ENCODE data around the gene JMJD7.

JMJD7 gene

DNA sequence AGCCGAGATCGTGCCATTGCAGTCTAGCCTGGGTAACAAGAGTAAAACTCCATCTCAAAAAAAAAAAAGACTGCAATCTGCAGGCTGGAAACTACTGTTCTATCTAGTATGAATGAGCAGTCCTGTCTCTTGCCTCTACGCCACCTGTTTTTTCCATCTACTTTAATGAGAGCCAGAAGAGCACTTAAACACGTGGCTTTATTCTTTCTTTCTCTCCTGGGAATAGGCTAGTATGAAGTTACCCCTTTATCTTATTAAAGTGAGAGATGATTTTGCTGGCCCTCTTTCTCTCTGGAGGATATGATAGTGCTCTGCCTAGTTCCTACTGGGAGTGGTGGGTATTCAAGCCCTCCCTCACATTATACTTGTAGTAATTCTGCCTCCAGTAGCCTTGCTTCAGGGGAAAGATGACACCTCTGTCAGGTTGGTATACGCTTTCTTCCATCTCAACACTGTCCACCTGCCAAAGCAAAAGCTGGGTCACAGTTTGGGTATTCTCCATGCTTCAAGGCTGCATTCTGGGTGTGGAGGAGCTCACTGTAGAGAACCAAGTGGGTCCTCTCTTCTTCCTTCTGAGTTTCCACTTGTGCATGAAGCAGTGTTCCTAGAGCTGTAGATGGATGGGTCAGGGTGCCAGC lies 35.8 kb upstream of the JMJD7 start:
- no peak for DNase-seq (ENCODE audit: insufficient read length, low spot score)
- TF ChIP-seq POLR2A (IDR thresholded peaks at IDR 0.05; ENCODE audit: low read depth, low read length), result no peak
- no peak for FAIRE-seq

- no peak for TF ChIP-seq POLR2A (IDR thresholded peaks at IDR 0.05; ENCODE audit: low read depth, low read length)
- FAIRE-seq (no peak), DNase-seq (ENCODE audit: insufficient read length, low spot score) (no peak)
Observed at GRCh38 chr15:41794081-41794480, 33.8 kb upstream of the JMJD7 start.

DNA sequence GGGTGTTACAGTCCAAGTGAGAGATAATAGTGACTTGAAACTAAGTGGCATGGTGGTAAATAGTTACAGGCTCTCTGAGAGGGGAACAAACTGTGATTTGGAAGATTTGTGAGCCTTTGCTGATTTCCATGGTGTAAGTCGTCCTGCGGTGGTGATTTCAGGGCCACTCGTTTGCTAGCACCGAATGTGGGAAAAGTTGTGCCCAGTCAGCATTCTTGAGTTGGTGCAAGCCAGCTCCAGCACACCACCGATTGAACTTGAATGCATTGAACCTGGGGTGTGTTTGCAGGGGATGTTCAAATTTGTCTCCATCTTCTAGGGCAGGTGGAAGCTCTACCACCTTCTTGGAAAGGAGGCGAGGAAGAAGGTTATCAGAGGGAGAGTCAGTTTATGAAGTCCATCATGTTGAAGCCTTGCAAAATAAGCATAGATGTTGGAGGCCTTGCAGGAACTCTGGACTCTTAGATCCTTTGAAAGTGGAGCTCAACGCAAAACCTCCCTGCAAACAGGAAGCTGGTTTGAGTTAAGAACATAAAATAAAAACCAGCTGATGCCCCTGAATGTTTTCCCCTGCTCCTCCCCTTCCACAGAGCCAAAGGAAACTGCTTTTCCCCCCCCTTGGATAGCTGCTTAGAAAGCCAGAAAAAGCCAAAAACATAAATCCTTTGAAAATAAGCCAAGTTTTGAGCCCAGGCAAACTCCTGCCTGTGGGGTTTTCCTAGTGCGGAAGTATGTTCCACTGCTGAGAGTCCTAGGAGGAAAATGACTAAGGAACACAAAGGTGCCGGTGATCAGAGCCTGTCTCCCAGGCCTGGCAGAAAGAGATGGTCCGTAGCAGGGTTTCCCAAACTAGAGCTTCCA lies 31.7 kb upstream of the JMJD7 start:
- DNase-seq (ENCODE audit: insufficient read length, low spot score) (no peak), FAIRE-seq (no peak)
- TF ChIP-seq POLR2A (IDR thresholded peaks at IDR 0.05; ENCODE audit: low read depth, low read length), result no peak

DNA sequence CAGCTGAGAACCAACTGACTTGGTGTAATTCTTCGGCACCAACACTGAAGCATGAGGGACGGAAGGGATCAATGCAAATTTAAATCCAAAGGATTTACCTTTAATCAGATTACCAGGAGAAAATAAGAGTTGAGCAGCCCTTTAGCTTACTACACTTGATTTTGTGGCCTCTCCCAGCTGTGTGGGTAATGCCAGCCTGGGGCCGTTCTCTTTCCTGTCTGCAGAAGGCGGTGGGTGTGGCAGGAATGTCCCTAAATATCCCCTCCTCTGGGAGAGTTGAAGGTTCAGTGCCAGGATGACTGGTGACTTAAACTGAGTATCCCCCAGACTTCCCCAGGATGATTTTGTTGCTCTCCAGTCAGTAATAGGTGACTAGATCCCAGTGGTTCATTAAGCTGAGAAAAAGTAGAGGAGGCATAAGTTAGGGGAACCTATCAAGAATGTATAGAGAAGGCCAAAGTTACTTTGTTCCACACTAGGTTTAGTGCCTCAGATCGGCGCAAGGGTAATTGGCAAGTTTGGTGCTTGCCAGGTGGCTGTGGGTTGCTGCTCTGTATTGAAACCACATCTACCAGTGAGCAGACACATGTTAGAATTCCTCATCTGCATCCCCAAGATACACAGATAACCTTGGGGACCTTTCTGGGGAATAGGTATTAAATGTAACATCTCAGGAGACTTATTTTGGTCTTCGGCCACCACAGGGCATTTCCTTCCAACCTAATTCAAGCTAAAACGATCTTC lies 30.5 kb upstream of the JMJD7 start:
- DNase-seq (ENCODE audit: insufficient read length, low spot score) (no peak), FAIRE-seq (no peak)
- no peak for TF ChIP-seq POLR2A (IDR thresholded peaks at IDR 0.05; ENCODE audit: low read depth, low read length)

- TF ChIP-seq POLR2A (IDR thresholded peaks at IDR 0.05; ENCODE audit: low read depth, low read length), result no peak
- DNase-seq (ENCODE audit: insufficient read length, low spot score) (peak; percentile 26), FAIRE-seq (no peak)
Observed at GRCh38 chr15:41798607-41799487, 29.0 kb upstream of the JMJD7 start.

- TF ChIP-seq POLR2A (IDR thresholded peaks at IDR 0.05; ENCODE audit: low read depth, low read length), result no peak
- no peak for FAIRE-seq
Observed at GRCh38 chr15:41799488-41799805, 28.4 kb upstream of the JMJD7 start.

GRCh38 chr15:41801185-41801584 lies 26.7 kb upstream of the JMJD7 start:
- DNase-seq (ENCODE audit: insufficient read length, low spot score), result no peak
- no peak for TF ChIP-seq POLR2A (IDR thresholded peaks at IDR 0.05; ENCODE audit: low read depth, low read length)
- no peak for FAIRE-seq

More at GRCh38 chr15:41799488-41799805, 28.4 kb upstream of the JMJD7 start:
- DNase-seq (ENCODE audit: insufficient read length, low spot score), result no peak

DNA sequence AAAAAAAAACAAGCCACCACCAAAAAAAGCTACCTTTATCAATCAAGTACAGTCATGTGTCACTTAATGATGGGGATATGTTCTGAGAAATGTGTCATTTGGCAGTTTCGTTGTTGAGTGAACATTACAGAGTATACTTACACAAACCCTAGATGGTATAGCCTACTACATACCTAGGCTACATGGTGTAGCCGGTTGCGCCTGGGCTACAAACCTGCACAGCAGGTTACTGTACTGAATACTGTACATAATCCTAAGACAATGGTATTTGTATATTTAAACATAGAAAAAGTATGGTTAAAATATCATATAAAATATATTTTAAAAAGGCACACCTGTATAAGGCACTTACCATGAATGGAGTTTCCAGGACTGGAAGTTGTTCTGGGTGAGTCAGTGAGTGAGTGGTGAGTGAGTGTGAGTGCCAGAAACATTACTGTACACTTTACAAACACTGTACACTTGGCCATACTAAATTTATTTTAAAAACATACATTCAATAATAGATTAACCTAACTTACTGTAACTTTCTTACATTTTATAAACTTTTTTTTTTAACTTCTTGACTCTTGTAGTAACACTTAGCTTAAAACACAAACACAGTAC lies 25.9 kb upstream of the JMJD7 start:
- FAIRE-seq, result no peak
- no peak for DNase-seq (ENCODE audit: insufficient read length, low spot score)
- TF ChIP-seq POLR2A (IDR thresholded peaks at IDR 0.05; ENCODE audit: low read depth, low read length), result no peak

GRCh38 chr15:41804361-41804760 lies 23.5 kb upstream of the JMJD7 start:
- no peak for TF ChIP-seq POLR2A (IDR thresholded peaks at IDR 0.05; ENCODE audit: low read depth, low read length)
- DNase-seq (ENCODE audit: insufficient read length, low spot score) (no peak), FAIRE-seq (no peak)

- no peak for DNase-seq (ENCODE audit: insufficient read length, low spot score)
- TF ChIP-seq POLR2A (IDR thresholded peaks at IDR 0.05; ENCODE audit: low read depth, low read length), result no peak
- no peak for FAIRE-seq
Observed at GRCh38 chr15:41804916-41805666, 22.8 kb upstream of the JMJD7 start.

- TF ChIP-seq POLR2A (IDR thresholded peaks at IDR 0.05; ENCODE audit: low read depth, low read length), result no peak
- FAIRE-seq (no peak), DNase-seq (ENCODE audit: insufficient read length, low spot score) (no peak)
Observed at GRCh38 chr15:41805711-41806110, 22.2 kb upstream of the JMJD7 start.

DNA sequence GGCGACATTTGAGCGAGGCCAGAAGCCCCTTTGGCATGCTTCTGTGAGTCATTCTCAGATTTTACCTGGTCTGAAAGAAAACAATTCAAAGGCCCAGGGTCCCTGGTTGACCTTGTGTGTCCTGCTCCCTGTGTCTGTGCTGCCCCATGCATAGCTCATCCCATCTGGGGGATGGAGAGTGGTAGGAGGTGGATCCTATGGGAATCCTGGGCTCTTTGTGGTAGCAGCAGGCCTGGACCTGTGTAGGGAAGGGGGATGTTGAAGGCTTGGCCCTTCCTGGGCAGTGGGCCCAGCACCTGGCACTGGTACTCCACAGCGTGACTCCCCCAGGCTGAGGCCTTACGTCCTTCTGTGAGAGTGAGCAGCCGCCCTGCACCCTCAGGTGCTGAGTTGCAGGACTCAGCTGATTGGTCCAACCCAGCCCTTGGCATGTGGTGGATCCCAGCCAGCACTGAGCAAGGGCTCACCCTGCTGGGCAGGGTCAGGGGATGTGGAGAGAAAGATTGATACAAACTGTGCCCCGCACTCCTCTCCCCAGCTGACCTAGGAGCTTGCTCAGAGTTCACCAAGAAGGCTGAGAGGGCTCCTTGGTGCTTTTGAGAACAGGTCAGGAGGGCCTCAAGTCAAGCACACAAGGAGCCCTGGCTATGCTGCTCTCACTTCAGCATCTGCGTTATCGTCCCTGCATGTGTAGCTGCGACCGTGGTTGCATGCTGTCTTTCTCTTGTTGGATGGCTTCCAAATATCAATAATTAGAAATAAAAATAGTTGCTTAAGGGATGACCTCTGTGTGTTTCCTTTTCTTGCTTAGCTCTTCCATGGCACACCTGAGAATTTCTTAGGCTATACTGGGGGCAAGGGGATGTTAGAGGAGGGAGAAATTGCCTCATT lies 21.4 kb upstream of the JMJD7 start:
- TF ChIP-seq POLR2A (IDR thresholded peaks at IDR 0.05; ENCODE audit: low read depth, low read length), result no peak
- FAIRE-seq (peak; percentile 48), DNase-seq (ENCODE audit: insufficient read length, low spot score) (no peak)

Measured in H54 (cell line).